Suprapubic skin (tissue), 4 donors: Measurements from ENCODE around the gene PI4KB.

Source experiments
- POLR2A ChIP-seq, 2 donors: fragments of 450-650 bp; IDR thresholded peaks; one replicate each; pipeline ENCODE4 v1.6.1; 2017; ENCODE audit warnings: antibody characterized with exemption in 2 of 2, mild to moderate bottlenecking in 2 of 2, moderate library complexity in 2 of 2
- POLR2AphosphoS5 ChIP-seq, 3 donors: sonication (generic); formaldehyde crosslinking; IDR thresholded peaks; one replicate each; pipeline ENCODE4 v1.6.1; 2017; ENCODE audit warnings: antibody characterized with exemption in 3 of 3
- TF ChIP-seq, protein P1 (sequence below), 2 donors: fragments of 200-600 bp in 1 of 2; fragments of 450-650 bp in 1 of 2; sonication (generic) in 1 of 2; IDR thresholded peaks; one replicate each; pipeline ENCODE4 v1.5.1; 2016 to 2019; ENCODE audit warnings: antibody characterized with exemption in 2 of 2, mild to moderate bottlenecking in 1 of 2, moderate library complexity in 1 of 2

DNA sequence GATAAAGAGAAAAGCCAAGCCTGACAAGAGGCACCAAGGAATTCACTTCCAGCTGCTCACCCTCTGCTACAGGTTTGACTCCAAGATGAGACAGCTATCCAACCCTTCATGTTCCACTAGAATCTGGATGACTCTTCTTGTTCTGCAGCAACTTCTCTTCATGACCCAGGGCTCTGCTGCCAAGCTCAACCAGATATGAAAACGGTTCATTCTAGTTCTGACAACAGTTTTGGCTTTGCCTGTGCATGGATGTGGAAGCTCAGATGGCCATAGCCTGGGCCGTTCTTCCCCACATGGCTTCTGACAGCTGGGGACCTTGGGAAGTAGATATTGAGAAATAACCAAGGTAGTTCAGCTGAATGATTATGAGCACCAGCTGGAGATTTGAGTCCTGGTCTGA is 13.7 kb downstream of the PI4KB start:
- TF ChIP-seq POLR2A (IDR thresholded peaks at IDR 0.05) (no peak), POLR2AphosphoS5 (IDR thresholded peaks at IDR 0.05) (no peak)
- TF ChIP-seq, protein P1, sequence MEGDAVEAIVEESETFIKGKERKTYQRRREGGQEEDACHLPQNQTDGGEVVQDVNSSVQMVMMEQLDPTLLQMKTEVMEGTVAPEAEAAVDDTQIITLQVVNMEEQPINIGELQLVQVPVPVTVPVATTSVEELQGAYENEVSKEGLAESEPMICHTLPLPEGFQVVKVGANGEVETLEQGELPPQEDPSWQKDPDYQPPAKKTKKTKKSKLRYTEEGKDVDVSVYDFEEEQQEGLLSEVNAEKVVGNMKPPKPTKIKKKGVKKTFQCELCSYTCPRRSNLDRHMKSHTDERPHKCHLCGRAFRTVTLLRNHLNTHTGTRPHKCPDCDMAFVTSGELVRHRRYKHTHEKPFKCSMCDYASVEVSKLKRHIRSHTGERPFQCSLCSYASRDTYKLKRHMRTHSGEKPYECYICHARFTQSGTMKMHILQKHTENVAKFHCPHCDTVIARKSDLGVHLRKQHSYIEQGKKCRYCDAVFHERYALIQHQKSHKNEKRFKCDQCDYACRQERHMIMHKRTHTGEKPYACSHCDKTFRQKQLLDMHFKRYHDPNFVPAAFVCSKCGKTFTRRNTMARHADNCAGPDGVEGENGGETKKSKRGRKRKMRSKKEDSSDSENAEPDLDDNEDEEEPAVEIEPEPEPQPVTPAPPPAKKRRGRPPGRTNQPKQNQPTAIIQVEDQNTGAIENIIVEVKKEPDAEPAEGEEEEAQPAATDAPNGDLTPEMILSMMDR (IDR thresholded peaks at IDR 0.05): no peak
